Common myeloid progenitor, CD34-positive (primary cell): Measurements from ENCODE around the gene EXOC3L4.

Source experiments
- CTCF ChIA-PET: fragments of 350-600 bp; sonication (Branson Sonifier 250); formaldehyde crosslinking; loops from one replicate; lab custom pipeline; 2021; ENCODE audit warnings: antibody characterized with exemption; lab: Charles Lee
- POLR2A ChIA-PET: fragments of 350-600 bp; sonication (Branson Sonifier 250); formaldehyde crosslinking; loops from one replicate; lab custom pipeline; 2021; ENCODE audit warnings: antibody characterized with exemption; lab: Charles Lee
- DNase-seq, 3 donors: peaks; one replicate each; pipeline versions ENCODE4 v3.0.0 to v3.0.0-alpha.2; 2013
- H3K27ac ChIP-seq, 2 experiments: 1 replicate in 1 of 2; 2 replicates in 1 of 2; pipeline ENCODE4 v1.7.0; 2013; ENCODE audit warnings: inconsistent platforms in 2 of 2, low read length in 2 of 2, mild to moderate bottlenecking in 2 of 2, low read depth in 1 of 2, moderate library complexity in 1 of 2; ENCODE audit not compliant: severe bottlenecking in 2 of 2, insufficient read depth in 1 of 2, poor library complexity in 1 of 2
- H3K27me3 ChIP-seq, 5 experiments: replicated peaks in 2 of 5; 1 replicate in 3 of 5; 2 replicates in 2 of 5; pipeline versions ENCODE4 v1.6.1 to v1.7.0; 2013; ENCODE audit warnings: low read length in 4 of 5, mild to moderate bottlenecking in 2 of 5, moderate library complexity in 2 of 5, inconsistent platforms in 1 of 5; ENCODE audit not compliant: insufficient read depth in 5 of 5, control insufficient read depth in 4 of 5
- H3K36me3 ChIP-seq, 4 experiments: 1 replicate in 2 of 4; 2 replicates in 2 of 4; pipeline versions ENCODE4 v1.6.1 to v1.7.0; 2013; ENCODE audit warnings: low read length in 3 of 4, control low read depth in 1 of 4, mild to moderate bottlenecking in 1 of 4; ENCODE audit not compliant: control insufficient read depth in 4 of 4, insufficient read depth in 4 of 4
- H3K4me1 ChIP-seq, 4 experiments: 1 replicate in 3 of 4; 2 replicates in 1 of 4; pipeline versions ENCODE4 v1.6.1 to v1.7.1; 2013; ENCODE audit warnings: low read length in 3 of 4, mild to moderate bottlenecking in 3 of 4, control low read depth in 1 of 4, inconsistent platforms in 1 of 4, moderate library complexity in 1 of 4; ENCODE audit not compliant: control insufficient read depth in 4 of 4, insufficient read depth in 4 of 4; ENCODE audit errors: control extremely low read depth in 1 of 4
- H3K4me3 ChIP-seq, 7 experiments: 1 replicate in 4 of 7; 2 replicates in 3 of 7; pipeline versions ENCODE4 v1.5.1 to v1.7.0; 2013; ENCODE audit warnings: mild to moderate bottlenecking in 7 of 7, low read length in 6 of 7, moderate library complexity in 6 of 7, inconsistent platforms in 2 of 7, low read depth in 2 of 7, control low read depth in 1 of 7; ENCODE audit not compliant: insufficient read depth in 4 of 7, control insufficient read depth in 1 of 7; ENCODE audit errors: extremely low read depth in 1 of 7
- H3K9me3 ChIP-seq, 5 experiments: 1 replicate in 4 of 5; 2 replicates in 1 of 5; pipeline versions ENCODE4 v1.6.1 to v1.7.1; 2013; ENCODE audit warnings: low read length in 4 of 5, mild to moderate bottlenecking in 2 of 5, inconsistent platforms in 1 of 5, low read depth in 1 of 5, moderate library complexity in 1 of 5; ENCODE audit not compliant: control insufficient read depth in 4 of 5, insufficient read depth in 2 of 5; ENCODE audit errors: control extremely low read depth in 1 of 5
- WGBS: methylation state at CpG from one replicate; pipeline ENCODE4 v1.1.5; 2013; ENCODE audit not compliant: insufficient coverage; 5-methylcytosine and 5-hydroxymethylcytosine counted together

EXOC3L4 gene

DNA sequence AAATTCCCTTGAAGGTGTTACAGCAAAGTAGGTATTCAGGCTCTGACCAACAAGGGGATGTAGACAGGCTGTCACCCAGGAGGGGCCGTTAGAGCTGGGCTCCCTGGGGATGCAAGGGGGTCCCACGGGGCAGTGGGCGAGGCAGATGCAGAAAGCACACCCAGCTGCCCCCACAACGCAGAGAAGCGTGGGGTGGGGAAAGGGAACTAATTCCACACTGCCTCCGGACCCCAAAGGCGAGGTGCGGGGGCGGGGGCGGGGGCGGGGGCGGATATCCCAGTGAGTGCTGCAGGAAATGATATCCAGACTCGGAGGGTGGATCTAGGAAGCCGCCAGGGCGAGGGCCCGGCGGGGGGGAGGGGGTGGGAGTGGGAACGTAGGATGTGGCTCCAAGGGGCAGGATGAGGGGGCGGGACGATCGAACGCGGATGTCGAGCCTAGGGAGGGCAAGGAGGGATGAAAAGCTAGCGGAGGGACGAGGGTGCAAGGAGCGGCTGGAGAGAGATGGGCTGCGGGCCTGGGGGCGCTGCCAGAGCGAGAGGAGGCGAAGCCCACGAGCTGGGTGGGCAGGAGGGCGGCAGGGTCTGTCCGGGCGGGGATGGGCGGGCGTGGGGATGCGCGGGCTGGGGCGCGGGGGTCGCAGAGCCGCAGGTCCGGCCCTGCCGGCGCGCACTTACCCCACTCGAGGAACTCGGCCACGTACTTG is 38.0 kb upstream of the EXOC3L4 start:
- Histone ChIP-seq H3K36me3 (no peaks in the 10 kb centered on the region), H3K4me1 (peaks cover 0 to 28% (median 11%) of the 10 kb centered on the region in 4 experiments), H3K4me3 (peak overlapping the region; percentile 30 to 76 (median 55)), H3K9me3 (no peaks in the 10 kb centered on the region), H3K27me3 (peaks cover 0 to 27% (median 5%) of the 10 kb centered on the region in 5 experiments), H3K27ac (no peak overlapping the region)
- DNase-seq, result peak in 1 of 3 donors; percentile 22
- POLR2A ChIA-PET, result no interaction called here
- 3% methylated on average over 39 of the region's 50 CpGs for WGBS
- CTCF ChIA-PET, result interaction anchor here (0.7 to 1.9 kb wide), 2 partner anchors 18 to 21 kb away, joined by 3 to 5 read pairs; no protein-coding TSS in a partner anchor

DNA sequence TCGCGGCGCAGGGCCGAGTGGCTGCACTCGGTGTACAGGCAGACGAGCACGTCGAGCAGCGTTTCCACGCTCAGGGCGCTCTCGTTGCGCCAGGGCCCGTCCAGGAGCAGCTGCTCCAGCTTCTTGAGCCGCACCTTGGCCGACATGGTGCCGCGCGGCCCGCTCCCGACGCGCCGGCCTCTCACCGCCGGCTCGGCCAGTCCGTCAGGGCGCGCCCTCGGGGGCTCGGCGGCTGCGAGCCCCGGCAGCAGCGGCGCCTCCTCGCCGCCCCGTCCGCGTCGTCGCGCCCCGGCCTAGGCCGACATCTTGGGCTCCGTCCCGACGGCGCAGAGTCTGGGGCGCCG is 37.5 kb upstream of the EXOC3L4 start:
- no peak overlapping the region for H3K27ac ChIP-seq
- no peaks in the 10 kb centered on the region for H3K36me3 ChIP-seq
- ChIA-PET POLR2A (no interaction called here), CTCF (interaction anchor here (1.9 kb wide), 1 partner anchor 18 kb away, joined by 5 read pairs; no protein-coding TSS in a partner anchor)
- under 1% methylated on average over 53 of the region's 53 CpGs for WGBS
- peaks cover 0 to 27% (median 5%) of the 10 kb centered on the region in 5 experiments for H3K27me3 ChIP-seq
- peak in 2 of 3 donors; percentile 25 to 44 for DNase-seq
- peak overlapping the region; percentile 30 to 76 (median 55) for H3K4me3 ChIP-seq
- H3K4me1 ChIP-seq, result peaks cover 0 to 28% (median 11%) of the 10 kb centered on the region in 4 experiments
- no peaks in the 10 kb centered on the region for H3K9me3 ChIP-seq

DNA sequence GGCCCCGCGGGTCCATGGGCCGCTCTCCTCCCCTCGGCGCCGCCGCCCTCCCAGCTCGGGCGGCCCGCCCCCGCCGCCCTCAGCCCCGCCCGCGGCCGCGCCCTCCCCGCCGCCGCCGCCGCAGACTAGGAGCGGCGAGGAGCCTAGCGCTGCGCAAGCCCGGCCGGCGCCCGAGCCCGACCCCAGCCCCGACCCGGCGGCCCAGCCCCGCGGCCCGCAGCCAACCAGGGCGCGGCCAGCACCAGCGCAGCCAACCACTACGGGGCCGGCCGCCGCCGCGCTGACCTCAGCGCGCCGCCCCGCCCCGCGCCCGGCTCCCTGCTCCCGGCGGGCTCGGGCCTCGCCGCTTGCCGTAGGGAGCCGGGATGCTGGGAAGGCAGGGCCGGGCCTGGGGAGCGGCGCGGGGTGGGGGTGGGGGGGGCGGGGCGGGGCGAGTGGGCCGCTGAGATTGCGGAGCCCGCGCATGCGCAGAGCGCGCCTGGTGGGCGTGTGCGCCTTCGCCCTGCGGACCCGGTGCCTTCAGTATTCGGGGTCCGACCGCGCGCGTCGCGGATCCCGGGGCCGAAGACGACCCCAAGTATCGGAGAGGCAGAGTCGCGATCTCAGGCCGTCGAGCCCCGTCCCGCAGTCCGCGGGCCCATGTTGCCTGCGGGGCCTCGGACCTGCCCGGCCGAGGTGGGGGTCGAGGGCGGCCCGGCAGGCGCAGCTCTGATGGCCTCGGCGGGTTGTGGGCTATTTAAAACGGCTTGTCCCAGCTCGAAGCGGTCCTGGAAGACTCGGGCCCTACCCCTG is 37.0 kb upstream of the EXOC3L4 start, which contains the start of gene CDC42BPB:
CDC42BPB (minus strand) TSS at position 178 of the 792 bp plus-strand sequence. CDS start 376 bp downstream, outside the sequence.
- Histone ChIP-seq H3K4me1 (peaks cover 0 to 26% (median 11%) of the 10 kb centered on the region in 4 experiments), H3K9me3 (no peaks in the 10 kb centered on the region), H3K4me3 (peak within 1 kb of the TSS; percentile 30 to 76 (median 55)), H3K36me3 (no peaks in the 10 kb centered on the region), H3K27me3 (peaks cover 0 to 27% (median 5%) of the 10 kb centered on the region in 5 experiments), H3K27ac (no peak within 1 kb of the TSS)
- ChIA-PET CTCF (interaction anchor here (1.9 kb wide), 1 partner anchor 17 kb away, joined by 5 read pairs; no protein-coding TSS in a partner anchor), POLR2A (no interaction called here)
- under 1% methylated on average over 66 of the region's 113 CpGs for WGBS
- peak; percentile 32 to 68 (median 61) for DNase-seq

DNA sequence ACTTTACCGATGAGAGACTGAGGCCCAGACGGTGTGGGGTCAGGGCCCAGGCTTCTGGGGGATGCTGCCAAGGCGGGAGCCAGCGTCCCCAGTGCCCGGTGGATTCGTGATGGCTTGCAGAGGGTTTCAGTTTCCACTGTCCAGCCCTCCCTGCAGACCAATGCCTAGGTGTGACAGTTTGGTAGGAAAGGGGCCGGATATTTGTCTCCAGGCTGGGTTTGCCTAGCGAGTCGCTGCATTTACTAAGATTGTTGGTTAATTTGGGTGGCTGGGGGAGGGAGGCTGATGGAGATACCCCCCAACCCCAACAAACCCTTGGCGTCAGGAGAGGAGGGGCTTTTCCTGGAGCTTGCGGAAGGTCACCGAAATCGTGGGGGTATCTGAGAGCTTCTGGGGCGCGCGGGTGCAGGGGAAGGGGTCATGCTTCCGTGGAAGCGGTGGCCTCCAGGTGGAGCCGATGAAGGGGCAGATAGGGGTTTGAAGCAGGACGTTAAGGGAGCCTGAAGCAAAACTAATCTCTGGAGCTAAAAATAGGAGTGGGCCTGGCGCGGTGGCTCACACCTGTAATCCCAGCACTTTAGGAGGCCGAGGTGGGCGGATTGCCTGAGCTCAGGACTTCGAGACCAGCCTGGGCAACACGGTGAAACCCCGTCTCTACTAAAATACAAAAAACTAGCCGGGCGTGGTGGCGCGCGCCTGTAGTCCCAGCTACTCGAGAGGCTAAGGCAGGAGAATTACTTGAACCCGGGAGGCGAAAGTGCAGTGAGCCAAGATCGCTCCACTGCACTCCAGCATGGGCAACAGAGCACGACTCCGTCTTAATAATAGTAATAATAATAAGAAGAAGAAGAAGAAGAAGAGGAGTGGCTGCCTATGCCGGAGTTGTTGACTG is 36.1 kb upstream of the EXOC3L4 start:
- no peaks in the 10 kb centered on the region for H3K36me3 ChIP-seq
- CTCF ChIA-PET, result no interaction called here
- peak overlapping the region in 5 of 7 experiments; percentile 32 to 64 (median 48) for H3K4me3 ChIP-seq
- no peaks in the 10 kb centered on the region for H3K9me3 ChIP-seq
- no peak overlapping the region for H3K27ac ChIP-seq
- H3K4me1 ChIP-seq, result peaks cover 0 to 25% (median 11%) of the 10 kb centered on the region in 4 experiments
- POLR2A ChIA-PET, result no interaction called here
- 30% methylated on average over 14 of the region's 39 CpGs for WGBS
- DNase-seq, result no peak
- H3K27me3 ChIP-seq, result peaks cover 0 to 27% (median 9%) of the 10 kb centered on the region in 5 experiments

DNA sequence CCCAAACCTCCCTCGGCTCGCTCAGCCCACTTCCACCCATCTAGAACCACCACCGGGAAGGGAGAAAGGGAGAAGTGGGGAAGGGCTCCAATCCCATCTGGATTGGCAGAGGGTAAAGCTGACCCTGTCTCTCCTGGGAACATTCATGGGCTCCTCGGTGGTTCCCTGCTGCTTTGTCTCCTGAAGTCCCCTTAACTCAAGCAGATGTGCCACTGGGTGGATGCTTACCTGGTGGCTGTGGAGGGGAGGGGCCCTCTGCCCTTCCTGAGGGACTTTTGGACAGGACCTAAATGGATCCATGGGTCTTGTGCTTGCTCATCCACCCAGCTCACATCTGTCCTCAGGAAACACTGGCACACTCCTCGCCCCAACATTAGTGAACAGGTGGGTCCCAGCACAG is 35.0 kb upstream of the EXOC3L4 start:
- peaks cover 0 to 24% (median 11%) of the 10 kb centered on the region in 4 experiments for H3K4me1 ChIP-seq
- 80% methylated on average over 1 of the region's 5 CpGs for WGBS
- peaks cover 0 to 27% (median 9%) of the 10 kb centered on the region in 5 experiments for H3K27me3 ChIP-seq
- H3K9me3 ChIP-seq, result peaks cover 0 to 1% (median 0%) of the 10 kb centered on the region in 5 experiments
- no peak overlapping the region for H3K27ac ChIP-seq
- DNase-seq, result no peak
- no peak overlapping the region for H3K4me3 ChIP-seq
- CTCF ChIA-PET, result interaction anchor here (1.6 to 1.8 kb wide), 2 partner anchors 9 to 35 kb away, joined by 3 to 5 read pairs; no protein-coding TSS in a partner anchor
- no peaks in the 10 kb centered on the region for H3K36me3 ChIP-seq
- POLR2A ChIA-PET, result no interaction called here

DNA sequence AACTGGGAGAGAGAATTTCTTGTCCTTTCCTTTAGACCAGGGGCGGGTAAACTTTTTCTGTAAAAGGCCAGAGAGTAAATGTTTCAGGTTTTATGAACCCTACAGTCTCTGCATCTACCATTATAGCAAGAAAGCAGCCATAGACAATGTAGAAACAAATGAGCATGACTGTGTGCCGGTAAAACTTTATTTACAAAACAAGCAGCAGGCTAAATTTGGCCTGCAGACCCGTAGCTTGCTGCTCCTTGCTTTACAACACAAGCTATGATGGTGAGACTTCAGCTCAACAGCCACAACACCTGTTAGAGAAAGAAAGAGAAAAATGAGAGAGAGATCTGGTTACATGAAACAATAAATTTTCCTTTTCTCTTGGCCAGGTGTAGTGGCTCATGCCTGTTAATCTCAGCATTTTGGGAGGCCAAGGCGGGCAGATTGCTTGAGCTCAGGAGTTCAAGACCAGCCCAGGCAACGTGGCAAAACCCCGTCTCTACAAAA is 33.0 kb upstream of the EXOC3L4 start:
- CTCF ChIA-PET, result interaction anchor here (1.0 to 1.5 kb wide), 4 partner anchors 10 to 43 kb away, joined by 4 to 5 read pairs (median 4); no protein-coding TSS in a partner anchor
- H3K36me3 ChIP-seq, result no peaks in the 10 kb centered on the region
- H3K27ac ChIP-seq, result no peak overlapping the region
- no peak overlapping the region for H3K4me3 ChIP-seq
- peaks cover 0 to 1% (median 0%) of the 10 kb centered on the region in 5 experiments for H3K9me3 ChIP-seq
- POLR2A ChIA-PET, result no interaction called here
- WGBS, result 68% methylated on average over 5 of the region's 6 CpGs
- no peak for DNase-seq
- H3K4me1 ChIP-seq, result peaks cover 0 to 12% (median 7%) of the 10 kb centered on the region in 4 experiments
- H3K27me3 ChIP-seq, result peaks cover 0 to 27% (median 9%) of the 10 kb centered on the region in 5 experiments
